HG03469 (cell line): ENCODE results near the gene TRNAU1AP.
"Not testable (repeated sequence)": the region's sequence is repeated elsewhere in the genome, so short reads cannot be mapped to it uniquely, and the experiment has no call there.

ENCODE experiments used
- ATAC-seq: cut with Tn5 transposase; IDR thresholded peaks from one replicate; pipeline ENCODE4 v1.9.1; 2021; ENCODE audit warnings: mild to moderate bottlenecking, moderate library complexity, moderate number of reproducible peaks; ENCODE audit not compliant: unreplicated experiment

The TRNAU1AP gene

DNA sequence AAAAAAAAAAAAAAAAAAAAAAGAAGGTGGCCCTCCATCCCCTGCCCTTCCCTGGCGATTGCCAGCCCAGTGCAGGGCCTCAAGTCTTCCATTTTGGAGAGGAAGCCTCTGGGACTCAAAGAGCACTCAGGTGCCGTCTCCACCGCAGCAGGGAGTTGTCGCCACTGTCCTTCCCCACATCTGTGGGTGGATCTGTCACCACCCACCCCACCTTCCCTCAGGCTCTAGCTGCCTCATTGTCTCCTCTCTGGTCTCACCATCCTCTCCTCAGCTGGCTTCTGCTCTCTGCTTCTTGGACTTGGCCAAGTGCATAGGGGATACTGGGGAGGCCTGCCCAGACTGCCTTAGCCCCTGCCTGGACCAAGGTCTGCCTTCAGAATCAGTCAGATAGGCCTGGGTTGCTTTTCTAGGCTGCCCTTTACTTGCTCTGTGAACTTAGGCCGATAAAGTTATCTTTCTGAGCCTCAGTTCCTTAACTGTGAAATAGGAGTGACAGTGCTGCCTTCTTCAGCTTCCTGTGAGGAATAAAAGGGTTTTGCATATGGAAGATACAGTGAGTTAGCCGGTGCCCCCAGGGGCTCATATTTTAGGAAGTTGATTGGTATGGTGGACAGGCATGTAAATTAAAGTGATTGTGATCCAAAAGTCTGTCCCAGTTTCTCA is 31.3 kb upstream of the TRNAU1AP start:
- no peak for ATAC-seq

DNA sequence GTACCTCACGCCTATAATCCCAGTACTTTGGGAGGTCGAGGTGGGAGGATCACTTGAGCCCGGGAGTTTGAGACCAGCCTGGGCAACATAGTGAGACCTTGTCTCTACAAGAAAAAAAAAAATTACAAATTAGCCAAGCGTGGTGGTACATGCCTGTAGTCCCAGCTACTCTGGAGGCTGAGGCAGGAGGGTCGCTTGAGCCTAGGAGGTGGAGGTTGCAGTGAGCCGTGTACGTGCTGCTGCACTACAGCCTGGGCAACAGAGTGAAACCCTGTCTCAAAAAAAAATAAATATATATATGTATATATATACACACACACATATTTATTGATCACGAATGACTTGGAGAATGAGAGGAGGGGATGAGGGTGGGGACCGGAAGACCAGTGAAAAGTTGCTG is 30.3 kb upstream of the TRNAU1AP start:
- ATAC-seq: not testable (repeated sequence)

DNA sequence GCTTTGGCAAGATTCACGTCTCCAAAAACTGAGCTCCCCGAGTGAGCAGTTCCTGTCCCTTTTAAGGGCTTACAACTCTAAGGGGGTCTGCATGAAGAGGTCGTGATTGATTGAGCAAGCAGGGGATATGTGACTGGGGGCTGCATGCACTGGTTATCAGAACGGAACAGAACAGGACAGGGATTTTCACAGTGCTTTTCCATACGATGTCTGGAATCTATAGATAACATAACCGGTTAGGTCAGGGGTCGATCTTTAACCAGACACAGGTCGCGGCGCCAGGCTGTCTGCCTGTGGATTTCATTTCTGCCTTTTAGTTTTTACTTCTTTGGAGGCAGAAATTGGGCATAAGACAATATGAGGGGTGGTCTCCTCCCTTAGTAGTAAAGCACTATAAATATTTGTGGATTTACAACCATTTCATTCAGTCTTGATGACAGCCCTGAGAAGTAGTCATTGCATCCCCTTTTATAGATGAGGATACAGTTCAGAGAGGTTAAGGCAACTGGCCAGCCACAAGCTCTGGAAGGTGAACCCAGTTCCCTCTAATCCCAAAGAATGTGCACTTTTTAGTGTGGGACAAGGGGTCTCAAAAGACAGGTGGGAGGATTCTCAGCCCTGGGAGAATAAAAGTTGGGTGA is 27.8 kb upstream of the TRNAU1AP start:
- not testable (repeated sequence) for ATAC-seq

DNA sequence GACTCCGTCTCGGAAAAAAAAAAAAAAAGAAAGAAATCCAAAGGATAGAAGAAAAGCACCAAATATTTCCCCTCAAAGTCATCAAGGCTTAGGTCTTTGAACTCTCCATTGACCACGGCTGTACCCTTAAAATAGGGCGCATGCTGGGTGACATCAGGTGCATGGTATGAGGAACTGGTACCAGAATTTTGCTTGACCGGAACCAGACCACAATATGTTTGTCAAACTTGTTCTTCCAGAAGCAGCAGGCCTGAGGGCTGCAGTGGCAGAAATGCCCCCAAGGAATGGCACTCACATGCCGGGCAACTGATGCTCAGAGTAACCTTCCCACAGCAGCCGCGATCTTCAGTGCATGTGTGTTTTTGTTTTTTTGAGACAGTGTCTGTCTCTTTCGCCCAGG is 26.0 kb upstream of the TRNAU1AP start:
- no peak for ATAC-seq

DNA sequence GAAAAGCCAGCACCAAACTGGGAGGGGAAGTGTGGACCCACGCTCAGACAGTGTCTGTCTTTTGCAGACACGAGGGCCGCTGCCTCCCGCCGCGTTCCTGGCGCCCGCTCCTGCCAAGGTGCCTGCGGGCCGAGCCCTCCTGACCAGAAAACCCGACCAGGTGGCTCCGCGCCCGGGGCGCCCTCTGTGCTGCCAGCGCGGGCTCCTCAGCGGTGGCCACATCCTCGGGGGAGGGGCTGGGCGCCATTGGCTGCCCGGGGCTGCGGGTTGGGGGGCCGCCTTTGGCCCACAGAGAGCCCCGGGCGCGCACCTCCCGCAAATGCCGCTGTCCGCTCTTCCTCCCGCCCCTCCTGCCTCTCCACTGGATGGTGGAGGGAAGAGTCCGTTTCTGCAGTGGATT is 22.4 kb upstream of the TRNAU1AP start:
- ATAC-seq: no peak

DNA sequence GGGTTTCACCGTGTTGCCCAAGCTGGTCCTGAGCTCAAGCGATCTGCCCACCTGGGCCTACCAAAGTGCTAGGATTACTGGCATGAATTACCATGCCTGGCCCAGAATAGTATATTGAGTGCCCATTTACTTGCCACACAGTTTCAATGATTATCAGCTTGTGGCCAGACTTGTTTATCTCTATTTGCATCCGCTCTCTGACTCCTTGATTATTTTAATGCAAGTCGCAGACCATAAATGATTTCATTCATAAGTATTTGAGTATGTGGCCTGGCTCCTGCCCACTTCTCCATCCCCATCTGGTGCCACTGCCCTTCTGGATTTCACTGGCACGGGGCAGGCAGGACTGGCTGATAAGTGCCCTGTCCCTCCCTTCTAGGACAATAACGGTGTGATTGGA is 18.2 kb upstream of the TRNAU1AP start:
- no peak for ATAC-seq

DNA sequence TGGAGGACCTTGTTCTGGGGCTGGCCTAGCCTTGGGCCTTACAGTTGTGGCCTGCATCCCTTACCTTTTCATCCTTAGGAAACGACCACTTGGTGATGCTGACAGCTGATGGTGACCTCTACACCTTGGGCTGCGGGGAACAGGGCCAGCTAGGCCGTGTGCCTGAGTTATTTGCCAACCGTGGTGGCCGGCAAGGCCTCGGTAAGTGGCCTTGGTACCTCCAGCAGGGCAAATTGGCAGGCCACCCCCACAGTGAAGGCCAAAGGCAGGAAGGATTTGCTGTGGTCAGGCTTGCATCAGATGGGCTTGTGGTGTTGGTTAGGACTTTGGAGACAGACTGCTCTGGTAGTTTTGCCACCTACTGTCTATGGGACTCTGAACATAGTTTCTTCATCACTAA is 17.7 kb upstream of the TRNAU1AP start:
- ATAC-seq: no peak

DNA sequence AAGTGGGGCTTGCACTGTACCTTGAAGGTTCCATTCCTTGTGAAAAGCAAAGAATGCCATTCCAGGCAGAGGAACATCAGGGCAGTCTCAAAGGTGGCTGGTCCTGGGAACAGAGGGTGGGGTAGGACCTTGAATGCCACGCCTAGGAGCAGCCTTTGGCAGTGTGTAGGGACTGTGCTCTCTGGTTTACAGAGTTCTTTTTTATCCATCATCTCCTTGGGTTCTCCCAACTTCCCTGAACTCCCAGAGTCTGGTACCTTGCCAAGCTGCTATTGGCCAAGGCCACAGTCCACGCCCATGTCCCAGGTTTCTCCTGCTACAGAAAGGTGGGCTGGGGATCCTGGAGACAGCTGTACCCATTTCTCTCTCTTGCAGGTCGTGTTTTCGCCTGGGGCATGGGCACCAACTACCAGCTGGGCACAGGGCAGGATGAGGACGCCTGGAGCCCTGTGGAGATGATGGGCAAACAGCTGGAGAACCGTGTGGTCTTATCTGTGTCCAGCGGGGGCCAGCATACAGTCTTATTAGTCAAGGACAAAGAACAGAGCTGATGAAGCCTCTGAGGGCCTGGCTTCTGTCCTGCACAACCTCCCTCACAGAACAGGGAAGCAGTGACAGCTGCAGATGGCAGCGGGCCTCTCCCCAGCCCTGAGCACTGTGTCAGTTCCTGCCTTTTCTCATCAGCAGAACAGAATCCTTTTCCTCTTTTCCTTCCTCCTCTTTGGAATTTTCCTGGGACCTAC is 15.3 kb upstream of the TRNAU1AP start:
- ATAC-seq: no peak

DNA sequence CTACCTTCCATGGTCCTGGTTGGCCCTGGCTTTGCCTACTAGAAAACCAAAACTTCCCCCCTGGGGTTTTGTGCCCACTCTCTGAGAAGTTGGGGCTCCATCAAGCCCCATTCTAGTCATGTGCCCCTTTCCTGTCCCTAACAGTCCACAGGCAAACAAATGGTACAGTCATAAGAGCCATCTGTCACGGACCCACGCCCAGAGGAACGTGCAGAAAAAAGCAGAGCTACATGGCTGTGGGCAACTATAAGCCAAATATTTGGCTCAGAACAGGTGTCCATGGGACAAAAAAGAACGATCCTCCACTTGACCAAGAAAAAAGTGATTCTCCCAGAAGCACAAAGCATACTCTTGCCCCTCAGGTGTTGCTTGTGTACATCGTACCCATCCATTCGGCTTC is 14.6 kb upstream of the TRNAU1AP start:
- ATAC-seq: no peak

DNA sequence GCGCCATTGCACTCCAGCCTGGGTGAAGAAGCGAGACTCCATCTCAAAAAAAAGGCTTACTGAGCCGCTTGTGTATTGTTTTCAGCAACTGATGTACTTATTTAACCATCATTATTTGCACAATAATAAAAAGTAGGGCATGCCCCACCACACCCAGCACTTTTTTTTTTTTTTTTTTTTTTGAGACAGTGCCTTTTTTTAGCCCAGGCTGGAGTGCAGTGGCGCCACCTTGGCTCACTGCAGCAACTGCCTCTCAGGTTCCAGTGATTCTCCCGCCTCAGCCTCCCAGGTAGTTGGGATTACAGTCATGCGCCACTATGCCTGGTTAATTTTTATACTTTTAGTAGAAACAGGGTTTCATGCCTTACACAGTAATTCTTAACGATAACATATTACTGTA is 12.2 kb upstream of the TRNAU1AP start:
- ATAC-seq: no peak

DNA sequence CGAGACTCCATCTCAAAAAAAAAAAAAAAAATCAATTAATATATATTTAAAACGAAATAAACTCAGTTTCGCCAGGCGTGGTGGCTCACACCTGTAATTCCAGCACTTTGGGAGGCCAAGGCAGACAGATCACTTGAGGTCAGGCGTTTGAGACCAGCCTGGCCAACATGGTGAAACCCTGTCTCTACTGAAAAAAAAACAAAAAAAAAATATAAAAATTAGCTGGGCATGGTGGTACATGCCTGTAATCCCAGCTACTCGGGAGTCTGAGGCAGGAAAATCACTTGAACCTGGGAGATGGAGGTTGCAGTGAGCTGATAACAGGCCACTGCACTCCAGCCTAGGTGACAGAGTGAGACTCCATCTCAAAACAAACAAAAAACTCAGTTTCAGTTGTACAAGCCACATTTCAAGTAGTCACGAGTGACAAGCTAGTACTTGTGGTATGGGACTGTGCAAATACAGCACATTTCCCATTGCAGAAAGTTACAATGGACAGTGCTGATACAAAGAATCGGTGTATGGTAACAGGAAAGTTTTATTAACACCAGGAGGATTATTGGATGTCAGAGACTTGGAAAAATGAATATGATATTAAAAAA is 11.4 kb upstream of the TRNAU1AP start:
- not testable (repeated sequence) for ATAC-seq

DNA sequence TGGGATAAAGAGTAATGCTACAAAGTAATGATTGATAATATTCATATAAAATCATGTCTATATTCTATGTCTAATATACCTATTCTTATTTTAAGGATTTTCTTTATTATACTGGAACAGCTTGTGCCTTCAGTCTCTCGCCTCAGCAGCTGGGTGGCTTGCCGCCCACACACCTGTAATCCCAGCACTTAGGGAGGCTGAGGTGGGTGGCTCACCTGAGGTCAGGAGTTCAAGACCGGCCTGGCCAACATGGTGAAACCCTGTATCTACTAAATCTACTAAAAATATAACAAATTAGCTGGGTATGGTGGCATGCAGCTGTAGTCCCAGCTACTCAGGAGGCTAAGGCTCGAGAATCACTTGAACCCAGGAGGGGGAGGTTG is 7.6 kb upstream of the TRNAU1AP start:
- no peak for ATAC-seq

DNA sequence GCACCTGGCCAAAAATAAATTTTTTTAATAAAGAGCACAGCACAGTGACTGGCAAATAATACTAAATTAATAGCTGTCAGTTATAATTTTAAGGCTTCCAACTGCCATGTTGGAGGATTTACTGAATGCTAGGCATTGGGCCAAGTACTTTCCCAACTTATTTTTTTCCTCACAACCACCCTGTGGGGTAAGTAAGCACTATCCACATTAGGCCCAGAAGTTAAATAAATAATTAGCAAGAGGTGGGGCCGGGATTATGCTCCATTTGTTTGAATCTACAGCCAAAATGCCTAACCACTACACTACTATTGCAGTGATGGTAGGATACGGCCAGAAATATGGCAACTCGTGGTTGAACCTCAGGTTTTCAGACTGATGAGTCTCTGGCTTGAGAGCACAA is 4.6 kb upstream of the TRNAU1AP start:
- ATAC-seq: no peak

DNA sequence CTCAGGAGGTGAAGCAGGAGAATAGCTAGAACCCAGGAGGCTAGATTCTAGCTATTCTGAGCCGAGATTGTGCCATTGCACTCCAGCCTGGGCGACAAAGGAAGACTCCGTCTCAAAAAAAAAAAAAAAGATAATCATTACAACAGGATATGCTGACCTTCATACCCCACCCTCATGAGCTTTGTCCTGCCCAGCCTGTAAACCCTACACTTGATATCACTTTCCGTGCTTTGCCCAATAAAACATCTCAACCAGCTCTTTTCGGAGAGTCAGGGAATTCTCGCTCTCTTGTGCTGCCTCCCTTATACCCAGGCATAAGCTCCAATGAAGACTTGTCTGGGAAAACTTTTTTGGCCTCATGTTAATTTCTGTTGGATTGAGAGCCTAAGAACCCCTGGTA is 1.5 kb upstream of the TRNAU1AP start:
- no peak for ATAC-seq

DNA sequence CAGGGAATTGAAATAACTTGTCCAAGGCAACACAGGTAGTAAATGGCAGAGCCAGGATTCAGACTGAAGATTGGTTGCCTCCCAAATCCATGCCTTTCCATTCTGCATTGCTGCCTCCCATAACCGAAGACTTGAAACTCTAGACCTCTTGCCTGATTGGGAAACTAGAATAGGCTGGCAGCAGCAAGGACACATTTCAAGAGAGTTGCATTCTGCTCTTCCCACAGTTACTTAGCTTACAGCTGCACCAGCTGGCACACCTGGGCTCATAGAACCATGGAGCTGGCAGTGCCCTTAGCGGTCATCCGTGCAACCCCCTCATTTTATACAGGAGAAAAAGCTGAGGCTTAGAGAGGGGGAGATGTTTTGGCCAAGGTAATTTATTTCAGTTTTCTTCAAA is 8.0 kb downstream of the TRNAU1AP start:
- no peak for ATAC-seq

DNA sequence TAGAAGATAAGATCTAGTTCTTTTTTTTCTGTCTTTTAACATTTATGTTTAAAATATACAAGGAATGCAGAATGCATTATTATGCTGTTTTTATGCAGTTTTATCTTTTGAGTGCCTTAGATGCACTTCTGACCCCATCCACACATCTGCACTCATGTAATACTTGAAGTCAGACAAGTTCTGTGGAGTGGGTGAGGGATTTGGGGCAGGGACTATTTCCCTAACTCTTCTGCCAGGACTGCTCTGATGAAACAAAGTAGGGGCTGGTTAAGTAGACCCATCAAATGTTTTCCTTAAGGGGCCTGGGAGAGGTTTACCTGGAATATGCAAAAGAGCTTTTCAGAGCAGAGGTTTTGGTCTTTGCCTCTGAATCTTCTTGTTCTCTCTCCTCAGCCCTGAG is 11.4 kb downstream of the TRNAU1AP start:
- no peak for ATAC-seq

DNA sequence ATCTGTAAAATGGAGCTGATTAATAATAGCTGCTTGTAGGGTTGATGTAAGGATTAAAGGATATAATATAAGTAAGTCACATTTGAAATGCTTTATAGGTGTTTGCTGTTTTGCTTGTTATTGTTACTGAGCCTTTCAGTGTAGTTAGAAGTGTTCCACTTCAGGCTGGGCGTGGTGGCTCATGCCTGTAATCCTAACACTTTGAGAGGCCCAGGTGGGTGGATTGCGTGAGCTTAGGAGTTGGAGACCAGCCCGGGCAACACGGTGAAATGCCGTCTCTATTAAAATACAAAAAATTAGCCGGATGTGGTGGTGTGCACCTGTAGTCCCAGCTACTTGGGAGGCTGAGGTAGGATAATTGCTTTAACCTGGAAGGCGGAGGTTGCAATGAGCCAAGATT is 12.2 kb downstream of the TRNAU1AP start:
- no peak for ATAC-seq

DNA sequence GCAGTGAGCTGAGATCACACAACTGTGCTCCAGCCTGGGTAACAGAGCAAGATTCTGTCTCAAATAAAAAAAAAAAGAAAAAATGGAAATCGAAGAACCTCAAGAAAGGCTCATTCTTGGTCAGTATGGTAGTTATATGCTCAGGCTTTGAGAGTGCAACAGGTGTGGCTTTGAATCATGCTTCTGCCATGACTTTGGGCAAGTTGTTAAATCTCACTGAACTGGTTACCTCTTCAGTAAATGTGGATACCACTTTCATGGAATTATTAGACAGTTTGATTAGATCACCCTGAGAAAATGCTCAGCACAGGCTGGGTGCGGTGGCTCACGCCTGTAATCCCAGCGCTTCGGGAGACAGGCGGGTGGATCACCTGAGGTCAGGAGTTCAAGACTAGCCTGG is 12.8 kb downstream of the TRNAU1AP start:
- ATAC-seq: no peak

DNA sequence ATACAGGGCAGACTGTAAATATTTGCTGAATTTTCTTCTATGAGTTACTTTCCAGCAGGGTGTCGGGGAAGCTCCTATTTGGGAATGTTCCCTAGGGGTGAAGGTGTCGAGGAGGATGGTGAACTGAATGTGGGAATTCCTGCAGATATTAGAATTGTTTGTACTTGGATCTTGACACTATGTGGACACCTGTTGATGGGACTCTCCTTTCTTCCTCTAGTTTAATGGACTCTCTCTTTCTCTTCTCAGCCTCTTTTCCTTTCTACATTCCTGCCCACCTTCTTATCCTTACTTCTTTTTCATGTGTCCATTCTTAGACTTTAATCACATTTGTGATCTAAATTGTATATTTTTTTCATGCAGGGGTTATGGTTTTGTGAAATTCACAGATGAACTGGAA is 14.0 kb downstream of the TRNAU1AP start:
- ATAC-seq: no peak

DNA sequence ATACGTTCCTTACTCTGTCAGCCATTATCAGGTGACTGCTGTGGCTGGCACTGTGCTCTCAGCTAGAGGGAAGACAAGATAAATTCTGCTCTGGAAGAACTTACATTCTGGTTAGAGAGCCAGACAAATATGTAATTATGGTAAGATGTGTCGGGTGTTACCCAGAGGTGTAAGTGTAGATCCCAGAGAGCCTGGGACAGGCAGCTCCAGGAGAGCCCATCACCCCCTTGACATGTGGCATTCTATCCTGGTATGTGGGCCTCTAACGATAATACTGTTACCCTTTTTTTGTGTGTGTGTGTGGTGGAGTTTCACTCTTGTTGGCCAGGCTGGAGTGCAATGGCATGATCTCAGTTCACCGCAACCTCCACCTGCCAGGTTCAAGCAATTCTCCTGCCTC is 19.0 kb downstream of the TRNAU1AP start:
- ATAC-seq: no peak

DNA sequence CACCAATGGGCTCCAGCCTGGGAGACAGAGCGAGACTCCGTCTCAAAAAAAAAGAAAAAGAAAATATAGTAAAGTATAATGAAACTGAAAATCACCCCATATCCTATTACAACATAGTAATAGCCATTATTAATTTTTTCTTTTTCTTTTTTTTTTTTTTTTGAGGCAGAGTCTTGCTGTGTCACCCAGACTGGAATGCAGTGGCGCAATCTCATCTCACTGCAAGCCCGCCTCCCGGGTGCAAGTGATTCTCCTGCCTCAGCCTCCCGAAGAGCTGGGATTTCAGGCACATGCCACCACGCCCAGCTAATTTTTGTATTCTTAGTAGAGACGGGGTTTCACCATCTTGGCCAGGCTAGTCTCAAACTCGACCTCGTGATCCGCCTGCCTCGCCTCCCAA is 20.0 kb downstream of the TRNAU1AP start:
- ATAC-seq: not testable (repeated sequence)

DNA sequence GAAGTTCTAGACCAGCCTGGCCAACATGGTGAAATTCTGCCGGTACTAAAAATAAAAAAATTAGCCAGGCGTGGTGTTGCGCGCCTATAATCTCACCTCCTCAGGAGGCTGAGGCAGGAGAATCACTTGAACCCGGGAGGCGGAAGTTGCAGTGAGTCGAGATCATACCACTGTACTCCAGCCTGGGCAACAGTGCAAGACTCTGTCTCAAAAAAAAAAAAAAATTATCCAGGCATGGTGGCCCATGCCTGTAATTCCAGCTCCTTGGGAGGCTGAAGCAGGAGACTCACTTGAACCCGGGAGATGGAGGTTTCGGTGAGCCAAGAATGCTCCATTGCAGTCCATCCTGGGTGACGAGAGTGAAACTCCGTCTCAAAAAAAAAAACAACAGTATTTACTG is 20.7 kb downstream of the TRNAU1AP start:
- no peak for ATAC-seq
